Astrocyte of the spinal cord (primary cell): Measurements from ENCODE around the gene FDX2.

Source experiments
- DNase-seq: peaks from one replicate; pipeline ENCODE4 v3.0.0; 2011; ENCODE audit warnings: low read depth, low spot score
- H3K4me3 ChIP-seq: 2 replicates; pipeline ENCODE4 v1.5.1; 2011; ENCODE audit warnings: low read depth, mild to moderate bottlenecking, low read length, moderate library complexity
- CTCF ChIP-seq: IDR thresholded peaks from 2 replicates; pipeline ENCODE4 v1.5.1; 2012; ENCODE audit warnings: low read depth, mild to moderate bottlenecking, low read length, inconsistent platforms
- in situ Hi-C: cut with HindIII; loops from 2 replicates; pipeline ENCODE4 v1.10.0; 2017; ENCODE audit warnings: low sequenced_read_pairs

The FDX2 gene

GRCh38 chr19:10333758-10334587 is 18.2 kb upstream of the FDX2 start:
- peak; percentile 7 for DNase-seq
- in situ Hi-C loops, result no loop called here
- peak overlapping the region; percentile 92 for H3K4me3 ChIP-seq
- no peak for TF ChIP-seq CTCF

- no peak for TF ChIP-seq CTCF
- DNase-seq, result peak; percentile 98
- in situ Hi-C loops, result no loop called here
- peak within 1 kb of the TSS; percentile 92 for H3K4me3 ChIP-seq
Observed at GRCh38 chr19:10332965-10333757, 17.3 kb upstream of the FDX2 start, which contains the start of gene RAVER1. Gene RAVER1, minus strand, starts transcription at chr19:10333529. Its CDS starts 22 bp downstream, at chr19:10333507.

GRCh38 chr19:10332158-10332964 is 16.5 kb upstream of the FDX2 start:
- in situ Hi-C loops, result no loop called here
- H3K4me3 ChIP-seq, result peak overlapping the region; percentile 92
- DNase-seq, result no peak
- TF ChIP-seq CTCF, result no peak

- no peak for DNase-seq
- in situ Hi-C loops, result no loop called here
- no peak overlapping the region for H3K4me3 ChIP-seq
- no peak for TF ChIP-seq CTCF
Observed at GRCh38 chr19:10329555-10329954, 13.7 kb upstream of the FDX2 start.

GRCh38 chr19:10328558-10329429 is 13.0 kb upstream of the FDX2 start:
- no peak for DNase-seq
- H3K4me3 ChIP-seq, result no peak overlapping the region
- no peak for TF ChIP-seq CTCF
- in situ Hi-C loops, result no loop called here
